NT2/D1 (cell line): ENCODE data around the gene DAPK1.

Experiments
- SUZ12 ChIP-seq: IDR thresholded peaks from 2 replicates; pipeline ENCODE4 v1.6.1; 2011; ENCODE audit not compliant: insufficient read length, insufficient read depth; ENCODE audit errors: extremely low read depth
- YY1 ChIP-seq: IDR thresholded peaks from 2 replicates; pipeline ENCODE4 v1.6.1; 2011; ENCODE audit not compliant: insufficient read length, insufficient read depth
- ZNF274 ChIP-seq: IDR thresholded peaks from 2 replicates; pipeline ENCODE4 v1.6.1; 2011; ENCODE audit warnings: mild to moderate bottlenecking, low read depth, low read length

- TF ChIP-seq SUZ12 (no peak), ZNF274 (no peak), YY1 (no peak)
Measured at GRCh38 chr9:87696641-87697040, 199.0 kb downstream of the DAPK1 start.
